Bronchial epithelial cell (primary cell): ENCODE results near the gene FAAH. TPM values are rescaled to one million over a fixed set of nuclear protein-coding genes. Genes with fewer than 3 reads are reported as not detected.

ENCODE experiments used
- DNase-seq: peaks from one replicate; pipeline ENCODE4 v3.0.0-alpha.2; 2010; ENCODE audit warnings: low read depth
- FAIRE-seq: peaks from 2 replicates; lab custom pipeline; 2011; peaks lifted over from hg19 to GRCh38; lab: Jason Lieb, UNC
- H3K27me3 ChIP-seq: 2 replicates; pipeline ENCODE4 v1.5.1; 2011; ENCODE audit warnings: low read length; ENCODE audit not compliant: control insufficient read depth, insufficient read depth
- H3K36me3 ChIP-seq: 2 replicates; pipeline ENCODE4 v1.5.1; 2011; ENCODE audit warnings: low read length; ENCODE audit not compliant: control insufficient read depth, insufficient read depth
- H3K4me3 ChIP-seq: 2 replicates; pipeline ENCODE4 v1.5.1; 2011; ENCODE audit warnings: mild to moderate bottlenecking, low read depth, low read length, control low read depth
- total RNA-seq: library from RNA; depleted of rRNA; stranded (reverse); fragments of >200 nt; gene quantifications from 2 replicates; pipeline ENCODE4 v1.2.1, GENCODE V29; 2014
- TF ChIP-seq, protein P1 (sequence below): IDR thresholded peaks from 2 replicates; pipeline ENCODE4 v1.5.1; 2011; ENCODE audit warnings: mild to moderate bottlenecking, moderate library complexity, low read length, control low read depth, inconsistent platforms; ENCODE audit not compliant: insufficient read depth, severe bottlenecking

Gene FAAH
- total RNA-seq, 1 donor from 2014 or later = 10.5 TPM

DNA sequence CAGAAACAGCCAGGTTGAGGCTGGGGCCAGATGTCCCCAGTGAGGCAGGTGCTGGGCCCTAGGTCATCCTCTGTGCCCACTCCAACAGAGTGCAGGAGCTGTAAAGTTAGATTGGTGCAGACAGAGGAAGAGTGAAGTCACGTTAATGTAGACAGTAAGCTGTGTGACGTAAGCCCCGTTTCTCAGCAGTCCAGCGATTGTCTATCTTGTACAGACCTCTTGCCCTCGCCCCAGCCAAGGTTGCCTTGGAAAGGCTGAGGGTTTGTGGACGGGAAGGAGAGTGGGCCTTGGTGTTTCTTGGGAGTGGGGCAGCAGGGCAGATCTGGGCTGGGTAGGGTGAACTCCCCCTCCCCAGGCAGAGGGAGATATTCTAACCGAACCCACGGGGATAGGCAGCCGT, 13.5 kb downstream of the FAAH start:
- FAIRE-seq = no peak
- TF ChIP-seq, protein P1, sequence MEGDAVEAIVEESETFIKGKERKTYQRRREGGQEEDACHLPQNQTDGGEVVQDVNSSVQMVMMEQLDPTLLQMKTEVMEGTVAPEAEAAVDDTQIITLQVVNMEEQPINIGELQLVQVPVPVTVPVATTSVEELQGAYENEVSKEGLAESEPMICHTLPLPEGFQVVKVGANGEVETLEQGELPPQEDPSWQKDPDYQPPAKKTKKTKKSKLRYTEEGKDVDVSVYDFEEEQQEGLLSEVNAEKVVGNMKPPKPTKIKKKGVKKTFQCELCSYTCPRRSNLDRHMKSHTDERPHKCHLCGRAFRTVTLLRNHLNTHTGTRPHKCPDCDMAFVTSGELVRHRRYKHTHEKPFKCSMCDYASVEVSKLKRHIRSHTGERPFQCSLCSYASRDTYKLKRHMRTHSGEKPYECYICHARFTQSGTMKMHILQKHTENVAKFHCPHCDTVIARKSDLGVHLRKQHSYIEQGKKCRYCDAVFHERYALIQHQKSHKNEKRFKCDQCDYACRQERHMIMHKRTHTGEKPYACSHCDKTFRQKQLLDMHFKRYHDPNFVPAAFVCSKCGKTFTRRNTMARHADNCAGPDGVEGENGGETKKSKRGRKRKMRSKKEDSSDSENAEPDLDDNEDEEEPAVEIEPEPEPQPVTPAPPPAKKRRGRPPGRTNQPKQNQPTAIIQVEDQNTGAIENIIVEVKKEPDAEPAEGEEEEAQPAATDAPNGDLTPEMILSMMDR = no peak
- DNase-seq = no peak

DNA sequence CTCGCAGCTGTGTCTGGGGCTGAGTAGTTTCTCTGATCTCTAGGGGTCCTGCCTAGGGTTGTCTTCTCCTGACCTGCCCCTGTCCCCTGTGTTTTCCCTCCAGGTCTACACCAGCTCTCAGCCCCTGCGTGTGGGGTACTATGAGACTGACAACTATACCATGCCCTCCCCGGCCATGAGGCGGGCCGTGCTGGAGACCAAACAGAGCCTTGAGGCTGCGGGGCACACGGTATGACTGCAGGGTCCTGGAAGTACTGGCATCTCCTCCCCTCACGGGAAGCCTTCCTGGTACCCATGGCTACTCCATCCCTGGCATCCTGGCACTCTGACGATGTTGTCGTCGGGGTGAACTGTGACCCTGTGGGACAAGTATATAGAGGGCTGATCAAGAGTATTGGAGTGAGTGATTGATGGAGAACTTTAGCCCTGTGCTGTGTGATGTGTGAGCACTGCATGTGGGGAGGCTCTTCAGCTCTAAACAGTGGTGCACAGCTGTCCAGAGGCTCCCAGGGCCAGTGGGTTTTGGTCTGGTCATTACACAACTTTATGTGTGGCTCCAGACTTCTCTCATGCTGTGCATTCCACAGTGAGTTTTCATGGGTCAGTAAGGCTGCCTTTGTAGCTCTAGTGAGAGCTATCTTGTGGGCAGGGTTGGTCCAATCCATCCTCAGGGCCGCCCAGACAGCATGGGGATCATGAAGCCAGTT, 14.4 kb downstream of the FAAH start:
- DNase-seq (no peak), FAIRE-seq (no peak)
- no peak overlapping the region for H3K4me3 ChIP-seq
- no peaks in the 10 kb centered on the region for H3K27me3 ChIP-seq
- H3K36me3 ChIP-seq = peaks cover 11% of the 10 kb centered on the region
- TF ChIP-seq, protein P1 = no peak

More for the DNA sequence above, 13.5 kb downstream of the FAAH start:
- Histone ChIP-seq H3K27me3 (no peaks in the 10 kb centered on the region), H3K4me3 (no peak overlapping the region), H3K36me3 (peaks cover 11% of the 10 kb centered on the region)

DNA sequence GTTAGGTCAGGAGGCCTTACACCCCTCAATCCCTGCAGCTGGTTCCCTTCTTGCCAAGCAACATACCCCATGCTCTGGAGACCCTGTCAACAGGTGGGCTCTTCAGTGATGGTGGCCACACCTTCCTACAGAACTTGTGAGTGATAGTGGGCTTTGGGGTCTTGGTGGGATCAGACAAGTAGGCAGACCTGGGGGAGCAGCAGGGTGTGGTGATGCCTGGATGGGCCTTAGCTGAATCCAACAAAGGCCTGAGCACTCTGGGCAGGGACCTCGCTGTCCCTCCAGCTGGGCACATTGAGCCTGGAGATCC, 14.9 kb downstream of the FAAH start:
- no peak for FAIRE-seq
- Histone ChIP-seq H3K36me3 (peaks cover 11% of the 10 kb centered on the region), H3K27me3 (no peaks in the 10 kb centered on the region), H3K4me3 (no peak overlapping the region)
- no peak for DNase-seq
- TF ChIP-seq, protein P1 = no peak

DNA sequence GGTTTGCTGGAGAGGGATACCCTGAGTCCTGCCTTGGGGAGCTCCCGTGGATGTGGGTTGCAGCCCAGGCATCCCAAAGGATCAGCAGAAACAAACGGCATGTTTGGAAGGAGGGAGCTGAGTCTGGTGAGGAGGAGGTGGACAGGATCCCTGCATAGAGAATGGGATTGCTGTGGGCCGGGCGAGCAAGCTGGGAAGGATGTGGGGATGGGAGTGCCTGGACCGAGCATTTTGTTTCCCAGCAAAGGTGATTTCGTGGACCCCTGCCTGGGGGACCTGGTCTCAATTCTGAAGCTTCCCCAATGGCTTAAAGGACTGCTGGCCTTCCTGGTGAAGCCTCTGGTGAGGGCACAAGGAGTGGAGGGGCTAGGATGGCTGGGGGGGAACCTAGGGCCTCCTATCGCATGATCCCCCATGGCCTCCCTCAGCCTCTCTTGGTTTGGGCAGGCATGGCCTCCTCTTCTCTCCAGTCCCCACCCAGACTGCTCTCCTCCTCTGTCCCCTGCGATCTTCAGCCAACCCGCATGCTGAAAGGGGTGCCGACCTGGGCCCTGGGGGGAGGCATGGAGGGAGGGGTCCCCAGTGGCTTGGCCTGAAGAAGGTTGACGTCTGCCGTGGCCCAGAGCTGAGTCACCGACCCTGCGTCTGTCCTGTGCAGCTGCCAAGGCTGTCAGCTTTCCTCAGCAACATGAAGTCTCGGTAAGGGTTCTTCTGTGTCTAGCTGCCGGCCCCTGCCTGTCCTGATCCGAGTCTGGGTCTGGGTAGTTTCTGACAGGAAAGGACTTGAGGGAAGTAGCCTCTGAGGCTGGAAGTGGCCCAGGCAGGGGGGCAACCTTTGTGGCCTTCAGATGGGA, 16.3 kb downstream of the FAAH start:
- FAIRE-seq = no peak
- H3K4me3 ChIP-seq = no peak overlapping the region
- H3K36me3 ChIP-seq = peaks cover 11% of the 10 kb centered on the region
- no peak for DNase-seq
- TF ChIP-seq, protein P1 = no peak
- no peaks in the 10 kb centered on the region for H3K27me3 ChIP-seq

DNA sequence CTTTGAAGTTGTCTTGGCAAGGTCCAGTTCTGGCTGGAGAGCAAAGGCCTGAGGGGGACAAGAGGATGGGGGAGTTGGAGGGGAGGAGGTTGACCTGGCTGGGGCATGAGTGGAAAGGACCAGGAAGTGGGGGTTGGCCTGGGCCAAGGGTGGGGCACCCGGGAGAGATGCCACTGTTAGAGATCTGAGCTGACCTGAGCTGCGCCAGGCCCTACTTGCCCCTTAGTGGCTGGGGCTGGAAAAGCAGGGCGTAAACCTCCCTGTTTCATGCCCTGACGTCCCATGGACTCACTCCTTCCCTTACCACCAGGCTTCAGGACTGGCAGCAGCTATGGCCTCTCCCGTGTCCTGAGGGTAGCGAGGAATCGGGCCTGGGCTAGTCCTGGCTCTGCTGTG, 16.9 kb downstream of the FAAH start:
- Histone ChIP-seq H3K36me3 (peaks cover 8% of the 10 kb centered on the region), H3K4me3 (no peak overlapping the region), H3K27me3 (no peaks in the 10 kb centered on the region)
- TF ChIP-seq, protein P1 = no peak
- DNase-seq (no peak), FAIRE-seq (no peak)
